PC-9 (cell line): ENCODE data around the gene DHRSX. TPM values are rescaled to one million over a fixed set of nuclear protein-coding genes. Genes with fewer than 3 reads are reported as not detected.

Experiments used
- BruUV-seq: library from RNA; stranded (reverse); fragments of 400-500 nt; replicated peaks from 2 replicates; lab custom pipeline; 2021; lab: Mats Ljungman, UMichigan
- CTCF ChIA-PET: fragments of 300-600 bp; sonication (Branson Sonifier 250); formaldehyde crosslinking; loops from one replicate; lab custom pipeline; 2022; ENCODE audit warnings: antibody characterized with exemption; lab: Charles Lee
- POLR2A ChIA-PET: fragments of 300-600 bp; sonication (Branson Sonifier 250); formaldehyde crosslinking; loops from one replicate; lab custom pipeline; 2022; ENCODE audit warnings: antibody characterized with exemption; ENCODE audit not compliant: unreplicated experiment; lab: Charles Lee
- DNase-seq, 2 experiments: peaks; one replicate each; pipeline versions ENCODE4 v3.0.0 to v3.0.0-alpha.2; 2015 to 2022; ENCODE audit warnings: mixed read lengths in 1 of 2
- H2AFZ ChIP-seq: fragments of 200-600 bp; sonication (generic); 2 replicates; pipeline ENCODE4 v1.8.1; 2017; ENCODE audit warnings: antibody characterized with exemption
- H3F3A ChIP-seq: fragments of 200-600 bp; sonication (generic); 2 replicates; pipeline ENCODE4 v1.8.1; 2017; ENCODE audit warnings: antibody characterized with exemption, mild to moderate bottlenecking, low read depth; ENCODE audit not compliant: insufficient read depth
- H3K27ac ChIP-seq: fragments of 200-600 bp; sonication (generic); 2 replicates; pipeline ENCODE4 v1.6.1; 2016; ENCODE audit warnings: mixed run types
- H3K27me3 ChIP-seq: fragments of 200-600 bp; sonication (generic); 2 replicates; pipeline ENCODE4 v1.6.1; 2016; ENCODE audit warnings: low read depth, mixed run types; ENCODE audit not compliant: insufficient read depth
- H3K36me3 ChIP-seq: fragments of 200-600 bp; sonication (generic); 2 replicates; pipeline ENCODE4 v1.6.1; 2016; ENCODE audit warnings: low read depth, mixed run types
- H3K4me1 ChIP-seq: fragments of 200-600 bp; sonication (generic); replicated peaks from 2 replicates; pipeline ENCODE4 v1.6.1; 2016; ENCODE audit warnings: mixed run types; ENCODE audit not compliant: insufficient read depth
- H3K4me2 ChIP-seq: fragments of 200-600 bp; sonication (generic); 2 replicates; pipeline ENCODE4 v1.6.1; 2017; ENCODE audit warnings: mixed run types
- H3K4me3 ChIP-seq: fragments of 200-600 bp; sonication (generic); 2 replicates; pipeline ENCODE4 v1.6.1; 2016; ENCODE audit warnings: mixed run types
- H3K79me2 ChIP-seq: fragments of 200-600 bp; sonication (generic); 2 replicates; pipeline ENCODE4 v1.6.1; 2017; ENCODE audit warnings: low read depth, mixed run types
- H3K9me2 ChIP-seq: fragments of 200-600 bp; sonication (generic); 2 replicates; pipeline ENCODE4 v1.8.1; 2017; ENCODE audit warnings: mild to moderate bottlenecking; ENCODE audit not compliant: insufficient read depth
- H3K9me3 ChIP-seq: fragments of 200-600 bp; sonication (generic); 2 replicates; pipeline ENCODE4 v1.8.1; 2016; ENCODE audit warnings: low read depth; ENCODE audit not compliant: insufficient read depth
- H4K20me1 ChIP-seq: fragments of 200-600 bp; sonication (generic); 2 replicates; pipeline ENCODE4 v1.8.1; 2017; ENCODE audit not compliant: insufficient read depth
- CTCF ChIP-seq: fragments of 200-600 bp; sonication (generic); conservative IDR thresholded peaks from 2 replicates; pipeline ENCODE4 v1.6.1; 2017; ENCODE audit warnings: mixed run types, antibody characterized with exemption, mild to moderate bottlenecking, moderate library complexity
- EZH2 ChIP-seq: fragments of 200-600 bp; sonication (generic); IDR thresholded peaks from 2 replicates; pipeline ENCODE4 v1.8.0; 2017; ENCODE audit warnings: antibody characterized with exemption, low read depth
- intact Hi-C: fragments of 100-400 bp; cut with micrococcal nuclease; formaldehyde crosslinking; loops from one replicate; pipeline ENCODE4 v1.10.0; 2022; ENCODE audit not compliant: unreplicated experiment
- total RNA-seq: library from RNA; stranded (reverse); gene quantifications from 2 replicates; pipeline ENCODE4 v1.2.3, GENCODE V29; 2021

The DHRSX gene
- total RNA-seq, 1 experiment from 2014 or later: 13.2 TPM

GRCh38 chrX:2486476-2487133, 14.2 kb downstream of the DHRSX start:
- Histone ChIP-seq H3K4me1 (no peaks in the 10 kb centered on the region), H2AFZ (no peak overlapping the region), H3K79me2 (no peaks in the 10 kb centered on the region), H4K20me1 (no peaks in the 10 kb centered on the region; the same call in none of the 2 replicates), H3K4me3 (no peak overlapping the region), H3K36me3 (no peaks in the 10 kb centered on the region), H3K27ac (no peak overlapping the region), H3K4me2 (no peak overlapping the region), H3F3A (no peaks in the 10 kb centered on the region), H3K9me3 (no peaks in the 10 kb centered on the region), H3K27me3 (no peaks in the 10 kb centered on the region), H3K9me2 (no peaks in the 10 kb centered on the region)
- no TSS peak for BruUV-seq
- intact Hi-C loops: no loop called here
- TF ChIP-seq EZH2 (no peak), CTCF (no peak)
- no peak for DNase-seq
- CTCF ChIA-PET: no interaction called here
- POLR2A ChIA-PET: no interaction called here

- ChIA-PET POLR2A (no interaction called here), CTCF (no interaction called here)
- H3K27me3 ChIP-seq: no peaks in the 10 kb centered on the region
- H3K79me2 ChIP-seq: no peaks in the 10 kb centered on the region
- no peaks in the 10 kb centered on the region for H3F3A ChIP-seq
- H3K4me2 ChIP-seq: no peak overlapping the region
- no peak for DNase-seq
- H2AFZ ChIP-seq: no peak overlapping the region
- no peaks in the 10 kb centered on the region for H3K9me3 ChIP-seq
- H3K27ac ChIP-seq: no peak overlapping the region
- H3K9me2 ChIP-seq: no peaks in the 10 kb centered on the region
- BruUV-seq: no TSS peak
- no peak overlapping the region for H3K4me3 ChIP-seq
- H3K4me1 ChIP-seq: no peaks in the 10 kb centered on the region
- H4K20me1 ChIP-seq: no peaks in the 10 kb centered on the region; the same call in none of the 2 replicates
- no peak for TF ChIP-seq CTCF
- no peak for TF ChIP-seq EZH2
- intact Hi-C loops: no loop called here
- no peaks in the 10 kb centered on the region for H3K36me3 ChIP-seq
Observed at GRCh38 chrX:2485789-2486345, 14.9 kb downstream of the DHRSX start.

GRCh38 chrX:2484721-2485648, 15.8 kb downstream of the DHRSX start:
- Histone ChIP-seq H3K27me3 (no peaks in the 10 kb centered on the region), H3K4me2 (no peak overlapping the region), H3K79me2 (no peaks in the 10 kb centered on the region), H4K20me1 (no peaks in the 10 kb centered on the region; the same call in none of the 2 replicates), H3K9me2 (no peaks in the 10 kb centered on the region), H3F3A (no peaks in the 10 kb centered on the region), H3K27ac (no peak overlapping the region), H3K36me3 (no peaks in the 10 kb centered on the region), H3K9me3 (no peaks in the 10 kb centered on the region), H2AFZ (no peak overlapping the region), H3K4me3 (no peak overlapping the region), H3K4me1 (no peaks in the 10 kb centered on the region)
- no TSS peak for BruUV-seq
- intact Hi-C loops: no loop called here
- CTCF ChIA-PET: no interaction called here
- POLR2A ChIA-PET: no interaction called here
- TF ChIP-seq EZH2: no peak
- TF ChIP-seq CTCF: no peak
- DNase-seq: no peak
